Spinal cord (tissue), 10 donors: ENCODE data around the gene COG8. TPM values are rescaled to one million over a fixed set of nuclear protein-coding genes. Genes with fewer than 3 reads are reported as not detected.

ENCODE experiments used
- DNase-seq, 6 donors: peaks; one replicate each; pipeline versions ENCODE4 v3.0.0 to v3.0.0-alpha.2; 2013 to 2015; ENCODE audit warnings: low spot score in 6 of 6, low read depth in 4 of 6
- H3K27ac ChIP-seq: one replicate; pipeline ENCODE4 v1.5.1; 2013; ENCODE audit warnings: low read depth, low read length, control low read depth
- H3K27me3 ChIP-seq: one replicate; pipeline ENCODE4 v1.6.1; 2013; ENCODE audit warnings: low read length; ENCODE audit not compliant: control insufficient read depth, insufficient read depth
- H3K36me3 ChIP-seq: one replicate; pipeline ENCODE4 v1.6.1; 2013; ENCODE audit warnings: low read length; ENCODE audit not compliant: control insufficient read depth, insufficient read depth
- H3K4me1 ChIP-seq: one replicate; pipeline ENCODE4 v1.6.1; 2013; ENCODE audit warnings: low read length; ENCODE audit not compliant: control insufficient read depth, insufficient read depth
- H3K4me3 ChIP-seq: one replicate; pipeline ENCODE4 v1.5.1; 2013; ENCODE audit warnings: low read depth, low read length, control low read depth
- H3K9me3 ChIP-seq: one replicate; pipeline ENCODE4 v1.6.1; 2013; ENCODE audit warnings: low read length; ENCODE audit not compliant: control insufficient read depth, insufficient read depth
- WGBS: methylation state at CpG from one replicate; pipeline ENCODE4 v1.1.5; 2013; ENCODE audit warnings: missing lambda C conversion rate; ENCODE audit not compliant: insufficient coverage; 5-methylcytosine and 5-hydroxymethylcytosine counted together
- polyA plus RNA-seq, 2 donors: library from polyadenylated mRNA; unstranded; fragments of 120-200 nt; gene quantifications; one replicate each; pipeline ENCODE4 v1.2.1, GENCODE V29; 2013; ENCODE audit not compliant: insufficient read length in 2 of 2
- total RNA-seq, 2 donors: library from RNA; depleted of rRNA in 1 of 2; stranded (reverse); fragments of 120-200 nt in 1 of 2; fragments of >200 nt in 1 of 2; gene quantifications; one replicate each; pipeline versions ENCODE4 v1.2.3 to v1.2.4, GENCODE V29; 2013 to 2014
- donor health status: healthy.

COG8 gene
- total and polyA plus RNA-seq, 4 donors: 31.5 to 41.6 (median 37.1) TPM

DNA sequence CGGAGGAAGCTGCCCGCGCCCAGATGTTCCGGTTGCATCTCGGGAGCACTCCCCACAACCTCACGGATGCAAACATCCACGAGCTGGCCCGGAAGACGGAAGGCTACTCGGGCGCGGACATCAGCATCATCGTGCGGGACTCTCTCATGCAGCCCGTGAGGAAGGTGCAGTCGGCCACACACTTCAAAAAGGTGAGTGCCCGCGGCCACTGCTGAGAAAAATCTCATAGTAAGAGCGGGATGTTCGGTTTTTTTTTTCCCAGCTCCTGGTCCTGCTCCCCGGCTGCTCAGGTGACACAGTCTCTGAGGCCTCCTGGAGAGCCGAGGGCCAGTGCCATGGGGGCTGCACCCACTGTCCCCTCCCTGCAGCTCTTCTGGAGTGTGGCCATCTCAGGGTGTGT is 18.3 kb downstream of the COG8 start:
- no peak for DNase-seq
- Histone ChIP-seq H3K27ac (no peak overlapping the region), H3K36me3 (peaks cover 99% of the 10 kb centered on the region), H3K4me1 (peaks cover 5% of the 10 kb centered on the region), H3K9me3 (no peaks in the 10 kb centered on the region), H3K4me3 (no peak overlapping the region), H3K27me3 (no peaks in the 10 kb centered on the region)
- WGBS: 90% methylated on average over 22 of the region's 22 CpGs

GRCh38 chr16:69320740-69321073 is 18.7 kb downstream of the COG8 start:
- Histone ChIP-seq H3K27me3 (no peaks in the 10 kb centered on the region), H3K9me3 (no peaks in the 10 kb centered on the region), H3K36me3 (peaks cover 99% of the 10 kb centered on the region), H3K27ac (no peak overlapping the region), H3K4me1 (peaks cover 6% of the 10 kb centered on the region), H3K4me3 (no peak overlapping the region)
- WGBS: 80% methylated on average over 13 of the region's 13 CpGs
- DNase-seq: no peak

GRCh38 chr16:69319826-69320739 is 19.3 kb downstream of the COG8 start:
- H3K27me3 ChIP-seq: no peaks in the 10 kb centered on the region
- peaks cover 6% of the 10 kb centered on the region for H3K4me1 ChIP-seq
- no peak overlapping the region for H3K27ac ChIP-seq
- H3K9me3 ChIP-seq: no peaks in the 10 kb centered on the region
- no peak overlapping the region for H3K4me3 ChIP-seq
- H3K36me3 ChIP-seq: peaks cover 99% of the 10 kb centered on the region
- 93% methylated on average over 18 of the region's 30 CpGs for WGBS
- no peak for DNase-seq

- Histone ChIP-seq H3K27ac (no peak overlapping the region), H3K36me3 (peaks cover 99% of the 10 kb centered on the region), H3K4me3 (no peak overlapping the region), H3K4me1 (peaks cover 6% of the 10 kb centered on the region), H3K27me3 (no peaks in the 10 kb centered on the region), H3K9me3 (no peaks in the 10 kb centered on the region)
- WGBS: 95% methylated on average over 9 of the region's 9 CpGs
- no peak for DNase-seq
Measured at GRCh38 chr16:69319381-69319780, 20.0 kb downstream of the COG8 start.

- no peak for DNase-seq
- no peaks in the 10 kb centered on the region for H3K27me3 ChIP-seq
- WGBS: 80% methylated on average over 10 of the region's 10 CpGs
- no peak overlapping the region for H3K4me3 ChIP-seq
- peaks cover 6% of the 10 kb centered on the region for H3K4me1 ChIP-seq
- peaks cover 97% of the 10 kb centered on the region for H3K36me3 ChIP-seq
- no peaks in the 10 kb centered on the region for H3K9me3 ChIP-seq
- no peak overlapping the region for H3K27ac ChIP-seq
Measured at GRCh38 chr16:69318911-69319289, 20.5 kb downstream of the COG8 start.

DNA sequence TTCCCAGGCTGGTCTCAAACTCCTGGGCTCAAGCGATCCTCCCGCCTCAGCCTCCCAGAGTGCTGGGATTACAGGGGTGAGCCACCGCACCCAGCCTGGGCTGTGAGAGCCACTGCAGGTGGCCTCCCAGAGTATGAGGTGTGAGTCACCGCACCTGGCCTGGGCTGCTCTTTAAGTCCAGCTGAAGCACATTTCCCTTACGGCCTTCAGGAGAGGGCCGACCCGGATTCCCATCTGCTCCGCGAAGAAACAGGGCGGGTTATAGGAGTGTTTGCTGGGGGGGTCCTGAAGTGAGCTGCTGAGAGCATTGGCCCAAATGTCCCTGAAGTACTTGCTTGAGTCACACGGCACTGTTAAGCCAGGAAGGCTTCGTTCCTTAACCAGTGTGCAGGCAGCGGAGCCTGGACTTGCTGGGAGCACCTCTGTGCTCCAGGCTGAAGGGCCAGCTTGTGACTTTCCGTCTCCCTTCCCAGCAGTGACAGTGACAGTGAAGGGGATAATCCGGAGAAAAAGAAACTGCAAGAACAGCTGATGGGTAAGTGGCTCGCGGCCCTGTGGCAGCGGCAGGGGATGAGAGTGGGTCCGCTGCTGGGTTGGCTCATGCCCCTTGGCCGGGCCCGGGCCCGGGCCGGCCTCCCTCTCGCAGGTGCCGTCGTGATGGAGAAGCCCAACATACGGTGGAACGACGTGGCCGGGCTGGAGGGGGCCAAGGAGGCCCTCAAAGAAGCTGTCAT is 21.0 kb downstream of the COG8 start:
- Histone ChIP-seq H3K27ac (no peak overlapping the region), H3K36me3 (peaks cover 95% of the 10 kb centered on the region), H3K9me3 (no peaks in the 10 kb centered on the region), H3K27me3 (no peaks in the 10 kb centered on the region), H3K4me3 (no peak overlapping the region), H3K4me1 (peaks cover 6% of the 10 kb centered on the region)
- WGBS: 95% methylated on average over 30 of the region's 30 CpGs
- DNase-seq: no peak

GRCh38 chr16:69316595-69317034 is 22.7 kb downstream of the COG8 start:
- Histone ChIP-seq H3K36me3 (peaks cover 82% of the 10 kb centered on the region), H3K4me1 (peaks cover 16% of the 10 kb centered on the region), H3K4me3 (no peak overlapping the region), H3K9me3 (no peaks in the 10 kb centered on the region), H3K27me3 (no peaks in the 10 kb centered on the region), H3K27ac (peak overlapping the region; percentile 15)
- no peak for DNase-seq
- 99% methylated on average over 15 of the region's 17 CpGs for WGBS

- no peak overlapping the region for H3K4me3 ChIP-seq
- H3K9me3 ChIP-seq: no peaks in the 10 kb centered on the region
- no peak for DNase-seq
- peaks cover 73% of the 10 kb centered on the region for H3K36me3 ChIP-seq
- H3K4me1 ChIP-seq: peaks cover 18% of the 10 kb centered on the region
- peak overlapping the region; percentile 42 for H3K27ac ChIP-seq
- no peaks in the 10 kb centered on the region for H3K27me3 ChIP-seq
- 66% methylated on average over 30 of the region's 30 CpGs for WGBS
Measured at GRCh38 chr16:69315486-69316311, 23.7 kb downstream of the COG8 start.

DNA sequence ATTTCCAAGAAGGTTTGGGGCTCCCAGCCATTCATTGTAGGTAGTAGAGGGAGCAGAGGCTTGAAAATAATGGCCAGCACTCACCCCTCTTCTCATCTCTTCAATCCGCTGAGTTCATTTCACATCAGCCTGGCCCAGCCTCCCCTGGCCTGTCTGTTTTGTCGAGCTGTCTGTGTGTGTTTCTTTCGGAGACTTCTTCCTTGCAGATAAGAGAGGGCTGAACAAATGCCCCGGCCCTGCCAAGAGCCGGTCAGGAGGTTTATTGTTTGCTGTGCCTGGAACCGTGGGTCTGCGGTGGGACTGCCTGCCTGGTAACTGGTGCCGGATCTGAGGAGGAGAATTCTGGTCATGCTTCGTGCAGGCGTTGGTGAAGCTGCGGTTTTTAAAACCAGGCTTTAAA is 24.8 kb downstream of the COG8 start:
- no peak for DNase-seq
- Histone ChIP-seq H3K27me3 (no peaks in the 10 kb centered on the region), H3K36me3 (peaks cover 61% of the 10 kb centered on the region), H3K4me1 (peaks cover 29% of the 10 kb centered on the region), H3K9me3 (no peaks in the 10 kb centered on the region), H3K4me3 (no peak overlapping the region), H3K27ac (no peak overlapping the region)
- WGBS: 83% methylated on average over 10 of the region's 11 CpGs
